Measurements from ENCODE around the gene HLX.

The HLX gene

DNA sequence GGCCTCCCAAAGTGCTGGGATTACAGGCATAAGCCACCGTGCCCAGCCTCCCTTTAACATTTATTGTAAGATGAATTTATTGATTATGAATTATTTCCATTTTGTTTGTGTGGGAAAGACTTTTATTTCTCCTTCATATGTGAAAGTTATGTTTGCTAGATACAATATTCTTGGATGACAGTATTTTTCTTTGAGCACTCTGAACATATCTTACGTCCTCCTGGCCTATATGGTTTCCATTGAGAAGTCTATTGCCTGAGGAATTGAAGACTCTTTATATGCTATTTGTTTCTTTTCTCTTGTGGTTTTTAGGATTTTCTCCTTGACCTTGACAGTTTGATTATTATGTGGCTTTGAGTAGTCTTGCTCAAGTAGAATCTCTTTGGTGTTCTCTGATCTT is 26.8 kb upstream of the HLX start:
- Histone ChIP-seq H3K9ac (ENCODE audit: low read depth, low read length) (no peak overlapping the region), H3K27me3 (ENCODE audit: insufficient read depth, low read length, poor library complexity) (no peaks in the 10 kb centered on the region), H3K79me2 (ENCODE audit: insufficient read depth, low read length) (no peaks in the 10 kb centered on the region), H2AFZ (ENCODE audit: low read depth, low read length) (no peak overlapping the region), H4K20me1 (ENCODE audit: insufficient read depth, low read length) (no peaks in the 10 kb centered on the region), H3K27ac (ENCODE audit: low read length) (no peak overlapping the region), H3K4me3 (ENCODE audit: low read depth in 1 of 2, low read length in 2 of 2) (no peak overlapping the region), H3K36me3 (ENCODE audit: insufficient read depth, low read length) (no peaks in the 10 kb centered on the region), H3K4me2 (ENCODE audit: insufficient read depth, low read length) (no peak overlapping the region), H3K4me1 (ENCODE audit: insufficient read depth, low read length) (no peaks in the 10 kb centered on the region), H3K9me3 (ENCODE audit: insufficient read depth, low read length, severe bottlenecking) (no peaks in the 10 kb centered on the region)
- TF ChIP-seq, protein P1, sequence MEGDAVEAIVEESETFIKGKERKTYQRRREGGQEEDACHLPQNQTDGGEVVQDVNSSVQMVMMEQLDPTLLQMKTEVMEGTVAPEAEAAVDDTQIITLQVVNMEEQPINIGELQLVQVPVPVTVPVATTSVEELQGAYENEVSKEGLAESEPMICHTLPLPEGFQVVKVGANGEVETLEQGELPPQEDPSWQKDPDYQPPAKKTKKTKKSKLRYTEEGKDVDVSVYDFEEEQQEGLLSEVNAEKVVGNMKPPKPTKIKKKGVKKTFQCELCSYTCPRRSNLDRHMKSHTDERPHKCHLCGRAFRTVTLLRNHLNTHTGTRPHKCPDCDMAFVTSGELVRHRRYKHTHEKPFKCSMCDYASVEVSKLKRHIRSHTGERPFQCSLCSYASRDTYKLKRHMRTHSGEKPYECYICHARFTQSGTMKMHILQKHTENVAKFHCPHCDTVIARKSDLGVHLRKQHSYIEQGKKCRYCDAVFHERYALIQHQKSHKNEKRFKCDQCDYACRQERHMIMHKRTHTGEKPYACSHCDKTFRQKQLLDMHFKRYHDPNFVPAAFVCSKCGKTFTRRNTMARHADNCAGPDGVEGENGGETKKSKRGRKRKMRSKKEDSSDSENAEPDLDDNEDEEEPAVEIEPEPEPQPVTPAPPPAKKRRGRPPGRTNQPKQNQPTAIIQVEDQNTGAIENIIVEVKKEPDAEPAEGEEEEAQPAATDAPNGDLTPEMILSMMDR (IDR thresholded peaks at IDR 0.05; ENCODE audit: borderline replicate concordance, extremely low read depth, low read length, poor library complexity, severe bottlenecking): no peak
- TF ChIP-seq EZH2 (IDR thresholded peaks at IDR 0.05; ENCODE audit: borderline replicate concordance, low read depth, low read length, severe bottlenecking): no peak
- ATAC-seq (ENCODE audit: insufficient read depth, low read depth) (no peak), DNase-seq (no peak)

DNA sequence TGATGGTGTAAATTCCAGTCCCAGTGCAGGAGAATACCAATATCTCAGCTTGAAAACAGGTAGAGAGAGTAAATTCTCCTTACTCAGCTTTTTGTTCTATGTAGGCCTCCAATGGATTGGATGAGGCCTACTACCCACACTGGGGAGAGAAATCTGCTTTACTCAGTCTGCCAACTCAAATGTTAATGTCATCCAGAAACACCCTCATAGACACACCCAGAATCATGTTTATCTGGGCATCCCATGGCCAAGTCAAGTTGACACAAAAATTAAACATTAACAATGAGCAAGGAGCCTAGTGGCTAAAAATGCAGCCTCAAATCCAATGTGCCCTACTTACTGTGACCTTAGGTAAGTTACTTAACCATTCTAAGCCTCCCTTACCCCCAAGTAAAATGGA is 6.9 kb upstream of the HLX start:
- DNase-seq (no peak), ATAC-seq (ENCODE audit: insufficient read depth, low read depth) (no peak)
- Histone ChIP-seq H3K4me2 (ENCODE audit: insufficient read depth, low read length) (no peak overlapping the region), H3K9ac (ENCODE audit: low read depth, low read length) (no peak overlapping the region), H2AFZ (ENCODE audit: low read depth, low read length) (no peak overlapping the region), H3K4me3 (ENCODE audit: low read depth in 1 of 2, low read length in 2 of 2) (no peak overlapping the region), H3K4me1 (ENCODE audit: insufficient read depth, low read length) (no peaks in the 10 kb centered on the region), H3K27me3 (ENCODE audit: insufficient read depth, low read length, poor library complexity) (no peaks in the 10 kb centered on the region), H3K79me2 (ENCODE audit: insufficient read depth, low read length) (no peaks in the 10 kb centered on the region), H4K20me1 (ENCODE audit: insufficient read depth, low read length) (no peaks in the 10 kb centered on the region), H3K9me3 (ENCODE audit: insufficient read depth, low read length, severe bottlenecking) (no peaks in the 10 kb centered on the region), H3K36me3 (ENCODE audit: insufficient read depth, low read length) (no peaks in the 10 kb centered on the region), H3K27ac (ENCODE audit: low read length) (no peak overlapping the region)
- TF ChIP-seq, protein P1 (IDR thresholded peaks at IDR 0.05; ENCODE audit: borderline replicate concordance, extremely low read depth, low read length, poor library complexity, severe bottlenecking): no peak
- no peak for TF ChIP-seq EZH2 (IDR thresholded peaks at IDR 0.05; ENCODE audit: borderline replicate concordance, low read depth, low read length, severe bottlenecking)

DNA sequence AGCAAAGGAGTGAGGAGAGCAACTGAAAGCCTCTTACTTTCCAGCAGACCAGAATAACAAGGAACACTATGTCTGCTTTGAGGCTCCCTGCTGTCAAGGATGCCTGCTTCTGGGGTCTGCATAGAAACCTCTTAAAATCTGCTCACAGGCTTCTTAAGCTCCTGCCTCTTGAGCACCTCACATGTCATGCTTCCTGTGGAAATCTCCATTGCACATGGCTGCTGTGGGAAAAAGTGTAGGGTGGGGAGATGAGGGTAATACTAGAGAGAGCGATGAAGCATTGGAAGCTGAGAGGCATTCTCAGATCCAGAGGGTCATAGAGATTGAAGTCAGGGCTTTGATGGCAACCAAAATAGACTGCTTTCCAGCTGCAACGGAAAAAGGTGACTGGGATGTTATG is 6.2 kb upstream of the HLX start:
- Histone ChIP-seq H3K9me3 (ENCODE audit: insufficient read depth, low read length, severe bottlenecking) (no peaks in the 10 kb centered on the region), H3K9ac (ENCODE audit: low read depth, low read length) (no peak overlapping the region), H3K27me3 (ENCODE audit: insufficient read depth, low read length, poor library complexity) (no peaks in the 10 kb centered on the region), H3K36me3 (ENCODE audit: insufficient read depth, low read length) (no peaks in the 10 kb centered on the region), H3K4me2 (ENCODE audit: insufficient read depth, low read length) (no peak overlapping the region), H3K4me1 (ENCODE audit: insufficient read depth, low read length) (no peaks in the 10 kb centered on the region), H4K20me1 (ENCODE audit: insufficient read depth, low read length) (no peaks in the 10 kb centered on the region), H3K79me2 (ENCODE audit: insufficient read depth, low read length) (no peaks in the 10 kb centered on the region), H2AFZ (ENCODE audit: low read depth, low read length) (no peak overlapping the region), H3K27ac (ENCODE audit: low read length) (no peak overlapping the region), H3K4me3 (ENCODE audit: low read depth in 1 of 2, low read length in 2 of 2) (no peak overlapping the region)
- DNase-seq (no peak), ATAC-seq (ENCODE audit: insufficient read depth, low read depth) (no peak)
- TF ChIP-seq EZH2 (IDR thresholded peaks at IDR 0.05; ENCODE audit: borderline replicate concordance, low read depth, low read length, severe bottlenecking): no peak
- TF ChIP-seq, protein P1 (IDR thresholded peaks at IDR 0.05; ENCODE audit: borderline replicate concordance, extremely low read depth, low read length, poor library complexity, severe bottlenecking): no peak
